HL-60 (cell line): ENCODE results near the gene FAM53B.

Experiments
- DNase-seq, 2 experiments: peaks; one replicate each; pipeline ENCODE4 v3.0.0-alpha.2; 2010 to 2020; ENCODE audit warnings: low read depth in 1 of 2, low spot score in 1 of 2
- H3K27ac ChIP-seq: fragments of 250-450 bp; sonication (Bioruptor Pico); replicated peaks from 2 replicates; pipeline ENCODE4 v1.5.1; 2020; ENCODE audit warnings: mild to moderate bottlenecking, moderate library complexity
- H3K27me3 ChIP-seq: fragments of 250-450 bp; sonication (Bioruptor Pico); 2 replicates; pipeline ENCODE4 v1.5.1; 2021; ENCODE audit warnings: mild to moderate bottlenecking, moderate library complexity; ENCODE audit not compliant: insufficient read depth, poor library complexity, severe bottlenecking
- H3K4me3 ChIP-seq: replicated peaks from 2 replicates; pipeline ENCODE4 v1.5.1; 2011; ENCODE audit warnings: mild to moderate bottlenecking, control low read depth, low read length; ENCODE audit not compliant: insufficient read depth
- CTCF ChIP-seq: IDR thresholded peaks from one replicate; pipeline ENCODE4 v1.5.1; 2011; ENCODE audit warnings: low read length, control low read depth, inconsistent platforms; ENCODE audit not compliant: insufficient read depth
- GABPA ChIP-seq: IDR thresholded peaks from 2 replicates; pipeline ENCODE4 v1.6.1; 2012; ENCODE audit warnings: low read depth
- POLR2AphosphoS5 ChIP-seq: IDR thresholded peaks from 2 replicates; pipeline ENCODE4 v1.6.1; 2012; ENCODE audit warnings: low read depth
- REST ChIP-seq: IDR thresholded peaks from 2 replicates; pipeline ENCODE4 v1.6.1; 2012; ENCODE audit warnings: low read depth; ENCODE audit not compliant: insufficient replicate concordance
- SPI1 ChIP-seq: IDR thresholded peaks from 2 replicates; pipeline ENCODE4 v1.6.1; 2012; ENCODE audit warnings: low read depth, mild to moderate bottlenecking, borderline replicate concordance

Gene FAM53B

GRCh38 chr10:124650820-124651401 lies 93.3 kb downstream of the FAM53B start:
- Histone ChIP-seq H3K27me3 (no peaks in the 10 kb centered on the region), H3K4me3 (no peak overlapping the region), H3K27ac (peak overlapping the region; percentile 91)
- no peak for DNase-seq
- no peak for TF ChIP-seq REST

- H3K27ac ChIP-seq, result peak overlapping the region; percentile 91
Measured at GRCh38 chr10:124650263-124650662, 93.9 kb downstream of the FAM53B start.

GRCh38 chr10:124649214-124649613 lies 95.0 kb downstream of the FAM53B start:
- no peaks in the 10 kb centered on the region for H3K27me3 ChIP-seq
- no peak for TF ChIP-seq GABPA
- no peak for TF ChIP-seq SPI1
- TF ChIP-seq CTCF, result no peak
- TF ChIP-seq REST, result no peak
- TF ChIP-seq POLR2AphosphoS5, result no peak
- H3K4me3 ChIP-seq, result no peak overlapping the region
- peak; percentile 75 to 80 for DNase-seq
- H3K27ac ChIP-seq, result peak overlapping the region; percentile 91

More at GRCh38 chr10:124650263-124650662, 93.9 kb downstream of the FAM53B start:
- no peaks in the 10 kb centered on the region for H3K27me3 ChIP-seq
- no peak for DNase-seq
- no peak overlapping the region for H3K4me3 ChIP-seq
- TF ChIP-seq GABPA (no peak), POLR2AphosphoS5 (no peak), REST (no peak), CTCF (no peak)

- TF ChIP-seq POLR2AphosphoS5 (peak; percentile 82), GABPA (no peak), CTCF (no peak)
- peak overlapping the region; percentile 91 for H3K27ac ChIP-seq
- H3K27me3 ChIP-seq, result no peaks in the 10 kb centered on the region
- no peak overlapping the region for H3K4me3 ChIP-seq
- DNase-seq, result peak; percentile 86 to 94
Measured at GRCh38 chr10:124648738-124649137, 95.4 kb downstream of the FAM53B start.
